Stimulated activated CD4-positive, alpha-beta T cell treated with anti-CD3 and anti-CD28 coated beads, Interleukin-1b, Interleukin-23, amount 100 ng/mL, for 24 hours (primary cell): ENCODE measurements around the gene RAB39A.

Experiments
- DNase-seq, 4 experiments: peaks; one replicate each; pipeline ENCODE4 v3.0.0-alpha.2; 2020; ENCODE audit warnings: low read depth in 4 of 4, low spot score in 1 of 4

The RAB39A gene

DNA sequence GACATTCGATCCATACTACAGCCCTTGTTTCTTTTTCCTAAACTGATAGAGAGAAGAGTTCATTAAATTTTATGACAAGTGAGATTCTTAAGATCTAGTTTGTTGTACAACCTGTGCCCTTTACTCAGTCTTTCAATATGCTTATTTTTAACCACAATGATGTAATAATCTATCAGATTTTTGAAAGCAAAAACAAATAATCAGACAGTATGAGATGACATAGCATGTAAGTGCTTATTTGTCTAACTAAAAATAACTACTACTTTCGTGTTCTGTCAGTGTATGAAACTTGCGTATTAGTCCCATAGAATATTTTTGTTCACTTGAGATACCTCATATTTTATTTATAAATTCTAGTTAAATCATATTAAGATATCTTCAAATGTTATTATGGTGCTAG, 33.2 kb downstream of the RAB39A start:
- no peak for DNase-seq

DNA sequence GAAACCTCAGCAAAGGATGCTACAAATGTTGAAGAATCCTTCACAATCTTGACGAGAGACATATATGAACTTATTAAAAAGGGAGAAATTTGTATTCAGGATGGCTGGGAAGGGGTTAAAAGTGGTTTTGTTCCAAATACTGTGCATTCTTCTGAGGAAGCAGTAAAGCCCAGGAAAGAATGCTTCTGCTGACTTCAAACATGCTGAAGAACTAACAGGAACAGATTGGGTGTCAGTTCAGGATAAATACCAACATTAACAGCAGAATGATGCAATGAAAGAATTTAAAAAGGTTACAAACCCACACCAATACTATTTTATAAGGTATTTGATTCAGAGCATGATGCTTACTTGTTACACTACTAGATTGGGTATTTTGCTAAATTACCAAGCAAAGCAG, 33.9 kb downstream of the RAB39A start:
- no peak for DNase-seq

DNA sequence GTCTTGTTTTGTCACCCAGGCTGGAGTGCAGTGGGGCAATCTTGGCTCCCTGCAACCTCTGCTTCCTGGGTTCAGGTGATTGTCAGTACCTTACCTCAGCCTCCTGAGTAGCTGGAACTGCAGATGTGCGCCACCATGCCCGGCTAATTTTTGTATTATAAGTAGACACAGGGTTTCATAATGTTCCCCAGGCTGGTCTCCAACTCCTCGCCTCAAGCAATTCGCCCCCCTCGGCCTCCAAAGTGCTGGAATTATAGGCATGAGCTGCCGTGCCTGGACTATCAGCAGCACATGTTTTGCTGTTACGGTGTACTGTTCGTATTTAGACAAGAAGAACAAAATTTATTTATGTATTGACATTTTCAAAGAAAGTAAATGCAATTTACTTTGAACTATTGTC, 34.8 kb downstream of the RAB39A start:
- no peak for DNase-seq

DNA sequence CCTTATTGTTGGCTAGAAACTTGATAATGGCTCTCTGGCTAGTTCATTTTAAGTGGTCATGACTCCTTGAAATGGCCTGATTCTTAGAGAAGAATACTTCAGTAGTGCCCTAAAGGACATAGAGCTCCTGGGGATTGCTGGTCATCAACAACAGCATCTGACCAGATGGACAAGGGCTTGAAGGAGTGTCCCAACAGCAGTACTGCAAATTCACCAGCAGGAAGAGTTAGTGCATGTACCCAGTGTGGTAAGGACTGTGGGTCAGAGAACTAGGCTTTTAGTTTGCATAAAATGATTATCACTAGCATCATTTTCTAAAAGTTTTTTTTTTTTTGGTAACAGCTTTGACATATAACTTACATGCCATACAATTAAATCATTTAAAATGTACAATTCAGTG, 41.0 kb downstream of the RAB39A start:
- DNase-seq, result no peak

DNA sequence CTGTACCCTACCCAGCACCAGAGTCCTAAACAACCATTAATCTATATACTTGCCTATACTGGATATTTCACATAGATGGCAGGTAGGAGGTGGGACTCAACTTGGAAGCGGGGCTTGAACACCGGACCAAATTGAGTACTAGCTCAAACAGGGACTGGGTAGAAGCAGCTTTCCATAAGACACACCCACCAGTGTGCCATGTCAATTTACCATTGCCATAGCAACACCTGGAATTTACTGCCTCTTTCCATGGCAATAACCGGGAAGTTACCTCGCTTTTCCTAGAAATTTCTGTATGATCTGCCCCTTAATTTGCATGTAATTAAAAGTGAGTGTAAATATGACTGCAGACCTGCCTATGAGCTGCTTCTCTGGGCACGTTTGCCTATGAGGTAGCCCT, 41.8 kb downstream of the RAB39A start:
- DNase-seq, result no peak

DNA sequence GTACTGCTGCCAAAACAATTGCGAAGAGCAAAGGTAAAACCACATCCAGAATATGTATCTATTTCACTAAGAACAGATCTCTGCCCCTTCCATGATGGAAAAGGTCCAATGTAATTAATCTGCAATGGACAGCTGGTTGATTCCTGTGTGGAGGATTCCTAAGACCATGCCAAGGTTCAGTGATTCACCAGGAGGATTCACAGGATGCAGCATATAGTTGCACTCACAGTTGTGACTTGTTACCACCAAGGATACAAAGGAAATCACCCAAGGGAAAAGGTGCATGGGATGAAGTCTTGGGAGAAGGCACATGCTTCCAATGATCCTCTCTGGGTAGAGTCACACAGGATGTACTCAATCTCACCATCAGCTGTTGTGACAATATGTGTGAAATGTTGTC, 45.4 kb downstream of the RAB39A start:
- DNase-seq, result no peak

DNA sequence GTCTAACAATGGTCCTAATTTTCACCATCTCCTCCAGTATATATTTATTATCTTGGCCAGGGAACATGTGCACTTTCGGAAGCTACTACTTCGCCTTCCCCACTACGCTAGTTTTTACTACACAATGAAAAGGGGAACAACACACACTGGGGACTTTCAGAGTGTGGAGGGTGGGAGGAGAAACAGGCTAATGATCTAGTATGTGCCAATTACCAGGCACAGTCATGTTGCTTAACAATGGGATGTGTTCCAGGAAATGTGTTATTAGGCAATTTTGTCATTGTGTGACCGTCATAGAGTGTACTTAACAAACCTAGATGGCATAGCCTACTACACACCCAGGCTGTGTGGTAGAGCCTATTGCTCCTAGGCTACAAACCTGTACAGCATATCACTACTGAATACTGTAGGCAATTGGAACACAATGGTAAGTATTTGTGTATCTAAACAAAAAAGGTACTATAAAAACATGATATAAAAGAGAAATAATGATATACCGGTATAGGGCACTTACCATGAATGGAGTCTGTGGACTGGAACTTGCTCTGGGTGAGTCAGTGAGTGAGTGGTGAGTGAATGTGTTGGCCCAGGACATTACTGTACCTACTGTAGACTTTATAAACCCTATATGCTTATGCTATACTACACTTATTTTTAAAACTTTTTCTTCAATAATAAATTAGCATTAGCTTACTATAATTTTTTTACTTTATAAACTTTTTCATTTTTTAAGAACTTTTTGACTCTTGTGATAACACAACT, 60.3 kb downstream of the RAB39A start:
- DNase-seq, result no peak

DNA sequence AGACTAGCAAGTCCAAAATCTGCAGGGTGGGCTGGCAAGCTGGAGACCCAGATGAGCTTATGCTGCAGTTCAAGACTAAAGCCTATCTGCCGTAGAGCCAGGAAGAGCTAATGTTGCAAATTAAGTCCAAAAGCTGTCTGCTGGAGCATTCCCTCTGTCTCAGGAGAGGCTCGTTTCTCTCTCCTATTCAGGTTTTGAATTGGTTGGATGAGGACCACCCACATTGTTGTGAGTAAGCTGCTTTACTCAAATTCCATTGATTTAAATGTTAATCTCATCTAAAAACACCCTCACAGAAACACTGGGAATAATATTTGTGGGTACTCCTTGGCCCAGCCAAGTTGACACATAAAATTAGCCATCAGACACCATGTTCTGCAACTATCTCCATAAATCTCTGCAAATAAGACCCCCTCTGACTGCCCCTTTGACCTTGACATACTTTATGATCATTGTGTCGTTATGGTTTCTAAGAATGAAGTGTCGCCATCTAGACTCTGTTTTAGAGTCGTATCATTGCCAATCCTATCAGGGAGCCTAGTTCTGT, 63.7 kb downstream of the RAB39A start:
- DNase-seq, result no peak

DNA sequence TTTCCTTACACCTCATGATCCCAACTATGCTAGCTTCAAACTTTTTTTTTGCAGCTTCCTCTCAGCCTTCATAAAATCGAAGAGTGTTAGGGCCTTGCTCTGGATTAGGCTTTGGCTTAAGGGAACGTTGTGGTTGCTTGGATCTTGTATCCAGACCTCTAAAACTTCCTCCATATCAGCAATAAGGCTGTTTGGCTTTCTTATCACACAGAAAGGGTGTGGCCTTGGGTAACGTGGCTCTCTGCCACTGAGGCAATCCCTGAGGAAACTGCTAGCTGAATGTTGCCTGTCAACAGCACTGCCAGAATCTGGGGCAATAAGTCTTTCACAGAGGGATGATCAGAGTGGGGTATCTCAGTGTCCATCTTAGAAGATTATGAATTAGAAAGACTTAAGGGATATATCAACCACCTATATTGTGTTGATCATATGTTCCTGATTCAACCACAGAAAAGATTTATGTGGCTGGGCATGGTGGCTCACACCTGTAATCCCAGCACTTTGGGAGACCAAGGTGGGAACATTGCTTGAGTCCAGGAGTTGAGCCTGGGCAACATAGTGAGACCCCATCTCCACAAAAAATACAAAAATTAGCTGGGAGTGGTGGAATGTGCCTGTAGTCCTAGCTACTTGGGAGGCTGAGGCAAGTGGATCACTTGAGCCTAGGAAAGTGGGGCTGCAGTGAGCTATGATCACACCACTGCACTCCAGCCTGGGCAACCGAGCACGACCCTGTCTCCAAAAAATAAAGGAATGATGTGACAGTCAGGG, 67.9 kb downstream of the RAB39A start:
- no peak for DNase-seq

DNA sequence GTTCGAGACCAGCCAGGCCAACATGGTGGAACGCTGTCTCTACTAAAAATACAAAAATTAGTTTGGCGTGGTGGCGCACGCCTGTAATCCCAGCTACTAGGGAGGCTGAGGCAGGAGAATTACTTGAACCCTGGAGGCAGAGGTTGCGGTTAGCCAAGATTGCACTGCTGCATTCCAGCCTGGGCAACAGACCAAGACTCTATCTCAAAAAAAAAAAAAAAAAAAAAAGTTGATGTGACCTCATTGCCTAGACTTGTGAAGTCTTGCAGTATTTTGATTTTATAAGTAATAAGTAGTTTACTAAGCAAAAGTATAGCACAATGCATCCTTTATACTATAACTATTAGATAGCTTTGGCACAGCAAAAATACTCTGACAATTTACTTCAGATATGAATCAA, 70.5 kb downstream of the RAB39A start:
- no peak for DNase-seq

DNA sequence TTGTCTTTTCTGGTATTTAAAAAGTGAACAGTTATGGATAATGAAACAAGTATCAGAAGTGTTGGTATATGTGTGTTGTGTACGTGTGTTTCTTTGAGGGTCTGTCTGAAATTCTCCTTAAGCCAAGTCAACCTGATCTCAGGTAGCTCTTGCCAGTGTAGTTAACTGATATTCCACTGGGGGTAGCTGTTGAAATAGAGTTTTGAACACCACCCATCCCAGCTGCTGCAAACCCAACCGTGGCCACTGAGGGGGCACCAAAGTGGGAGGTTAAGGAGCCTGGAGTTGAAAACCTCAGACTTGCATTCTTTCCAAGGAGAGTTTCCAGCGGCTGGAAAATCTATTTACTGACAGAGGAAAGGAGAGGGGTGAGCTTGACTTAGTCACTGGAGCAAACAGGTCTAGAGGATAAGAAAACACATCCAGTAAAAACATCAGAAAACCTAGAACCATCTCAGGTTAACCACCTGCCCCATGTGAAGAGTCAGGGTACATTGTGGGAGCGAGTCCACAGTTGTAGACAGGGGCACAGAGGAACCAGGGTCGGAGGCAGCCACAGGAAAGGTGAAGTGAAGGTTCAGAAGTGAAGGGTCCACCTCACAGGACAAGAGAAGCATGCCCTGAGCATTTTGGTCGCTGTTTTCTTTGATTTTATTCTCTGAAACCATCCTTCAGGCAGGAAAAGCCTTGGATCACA, 71.7 kb downstream of the RAB39A start:
- peak in 1 of 4 experiments; percentile 6 for DNase-seq

DNA sequence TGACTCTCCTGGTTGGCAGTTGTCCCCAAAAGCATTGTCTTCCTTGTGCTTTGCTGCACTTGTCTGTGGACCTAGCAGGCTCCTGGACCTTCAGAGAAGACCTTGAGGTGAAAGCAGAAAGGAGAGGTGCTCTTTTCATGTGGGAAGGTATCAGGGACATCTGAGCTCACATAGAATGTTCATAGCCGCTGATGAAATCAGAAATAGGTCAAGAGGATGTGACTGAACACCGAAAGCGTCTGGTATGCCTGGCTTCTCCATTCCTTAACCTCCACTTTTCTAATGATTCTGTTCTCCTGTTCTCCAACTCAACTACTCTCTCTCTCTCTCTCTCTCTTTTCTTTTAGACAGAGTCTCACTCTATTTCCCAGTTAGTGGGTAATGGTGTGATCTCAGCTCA, 74.2 kb downstream of the RAB39A start:
- no peak for DNase-seq

DNA sequence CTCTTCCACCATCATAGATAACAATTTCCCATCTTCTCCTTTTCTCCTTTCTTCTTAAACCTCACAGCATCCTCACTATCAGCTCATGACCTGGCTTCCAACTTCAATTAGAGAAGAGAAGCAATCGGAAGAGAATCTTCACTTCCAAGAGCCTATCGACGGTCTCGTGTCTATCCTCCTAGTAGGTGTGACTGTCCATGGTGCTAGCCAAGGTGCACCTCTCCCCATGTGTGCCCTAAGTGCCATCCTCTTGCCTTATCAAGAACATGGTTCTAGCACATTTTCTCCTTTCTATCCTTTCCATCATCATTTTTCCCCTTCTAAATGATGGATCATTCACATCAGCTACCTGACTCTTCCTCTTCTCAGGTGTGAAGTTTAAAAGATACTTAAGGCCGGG, 75.4 kb downstream of the RAB39A start:
- no peak for DNase-seq

DNA sequence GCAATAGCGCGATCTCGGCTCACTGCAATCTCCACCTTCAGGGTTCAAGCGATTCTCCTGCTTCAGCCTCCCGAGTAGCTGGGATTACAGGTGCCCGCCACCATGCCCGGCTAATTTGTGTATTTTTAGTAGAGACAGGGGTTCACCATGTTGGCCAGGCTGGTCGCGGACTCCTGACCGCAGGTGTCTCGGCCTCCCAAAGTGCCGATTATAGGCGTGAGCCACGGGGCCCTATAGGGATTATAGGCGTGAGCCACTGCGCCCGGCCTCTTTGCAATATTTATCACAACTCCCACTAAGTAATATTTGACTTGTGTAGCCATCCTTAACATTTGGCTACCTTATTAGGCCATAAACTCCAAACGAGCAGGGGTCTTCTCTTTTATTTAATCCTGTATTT, 79.6 kb downstream of the RAB39A start:
- no peak for DNase-seq

DNA sequence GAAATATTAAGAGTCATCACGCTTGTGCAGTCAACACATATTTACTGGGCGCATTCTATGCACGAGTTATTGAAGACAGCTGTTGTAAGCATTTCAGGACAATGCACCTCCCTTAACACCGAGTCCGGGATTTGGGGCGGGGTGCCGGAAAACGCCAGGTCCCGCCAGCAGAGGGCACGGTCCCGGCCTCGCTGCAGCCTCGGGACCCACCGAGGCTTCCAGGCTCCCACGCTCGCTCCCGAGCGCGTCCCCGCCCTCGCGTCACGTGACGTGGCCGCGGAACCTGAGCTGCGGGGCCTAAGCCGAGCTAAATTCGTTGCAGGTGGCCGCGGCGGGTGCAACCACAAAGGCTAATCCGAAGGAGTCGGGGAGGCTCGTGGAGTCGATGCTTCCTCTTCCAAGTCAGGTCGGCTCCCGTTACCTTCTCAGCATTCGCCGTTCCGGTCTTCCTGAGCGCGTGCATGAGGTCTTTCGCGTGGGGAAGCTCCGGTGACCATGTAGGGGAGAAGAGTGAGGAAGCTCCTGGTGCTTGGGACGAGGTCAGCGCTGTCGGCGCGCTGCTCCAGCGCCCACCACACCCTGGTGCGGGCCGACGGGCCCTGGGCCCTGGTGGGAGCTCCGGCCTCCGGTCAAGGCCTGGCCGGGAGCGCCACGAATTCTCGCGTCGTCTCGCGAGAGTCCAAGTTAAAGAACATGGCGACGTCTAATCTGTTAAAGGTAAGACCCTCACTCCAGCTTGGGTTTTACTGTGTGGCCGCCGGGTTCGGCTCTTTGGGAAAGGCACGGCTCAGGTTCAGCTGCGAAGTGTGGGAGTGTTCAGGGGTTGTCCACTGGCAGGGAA, 80.6 kb downstream of the RAB39A start, which contains the start of gene CUL5:
TSS of gene CUL5 (plus strand) at position 243 of the 841 bp plus-strand sequence. CDS start at position 694, 451 bp downstream.
- DNase-seq, result peak; percentile 76 to 88 (median 82)

DNA sequence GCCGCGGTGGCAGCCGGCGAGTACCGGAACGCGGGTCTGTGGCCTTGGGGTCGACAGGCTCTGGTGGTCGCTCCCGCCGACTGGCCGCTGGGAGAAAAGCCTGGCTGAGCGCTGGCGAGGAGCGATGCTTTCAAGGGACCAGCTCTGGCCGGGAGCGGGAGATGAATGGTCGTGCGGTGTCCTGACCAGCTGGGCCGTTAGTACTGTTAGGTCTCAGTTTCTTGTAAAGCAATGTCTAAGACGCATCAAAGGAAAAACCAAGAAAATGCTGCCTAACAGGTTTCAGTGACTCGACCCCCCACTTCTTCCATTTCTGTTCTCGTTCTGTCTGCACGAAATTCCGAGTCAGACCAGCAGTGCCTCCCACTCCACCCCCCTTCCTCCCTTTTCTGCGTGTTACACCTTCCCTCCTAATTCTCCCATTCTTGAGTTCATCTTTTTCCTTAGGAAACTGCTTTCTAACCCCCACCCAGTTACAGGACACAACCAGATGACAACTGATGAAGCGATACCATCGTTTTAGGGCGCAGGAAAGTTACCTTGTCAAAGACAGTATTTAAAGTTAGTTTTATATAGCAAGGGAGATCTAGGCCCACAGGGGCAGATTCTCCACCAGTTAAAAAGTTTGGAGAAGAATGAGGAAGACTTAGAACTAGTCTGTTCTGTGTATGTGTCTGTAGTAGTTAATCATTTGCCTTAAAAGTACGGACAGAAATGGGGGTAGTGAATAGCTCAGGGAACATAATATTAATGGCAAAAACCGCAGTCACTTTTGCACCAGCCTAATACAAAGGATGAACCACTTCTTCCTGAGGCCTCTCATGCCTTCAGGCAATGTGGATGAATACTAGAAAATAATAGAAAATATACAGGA, 81.5 kb downstream of the RAB39A start:
- no peak for DNase-seq

DNA sequence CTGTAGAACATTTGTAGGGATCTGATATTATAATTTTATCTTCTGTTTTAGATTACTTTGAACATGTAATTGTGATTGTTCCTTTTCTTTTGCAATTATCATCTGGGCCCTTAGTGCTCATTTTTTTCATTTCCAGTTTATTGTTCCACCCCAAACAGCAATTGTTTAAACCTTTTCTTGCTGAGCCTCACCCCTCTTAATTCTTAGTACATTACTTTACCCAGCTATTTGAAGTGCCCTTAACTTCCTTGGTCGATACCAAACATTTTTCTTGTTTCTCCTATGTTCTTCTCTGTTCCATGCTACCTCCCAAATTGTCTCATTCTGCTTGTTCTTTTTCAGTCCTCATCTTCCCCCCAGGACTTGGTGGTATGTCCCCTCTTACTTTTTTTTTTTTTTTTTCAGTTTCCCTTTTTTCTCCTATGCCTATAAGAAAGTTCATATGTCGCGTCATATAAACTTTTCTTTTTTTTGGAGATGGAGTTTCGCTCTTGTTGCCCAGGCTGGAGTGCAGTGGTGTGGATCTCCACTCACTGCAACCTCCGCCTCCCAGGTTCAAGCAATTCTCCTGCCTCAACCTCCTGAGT, 84.0 kb downstream of the RAB39A start:
- DNase-seq, result no peak
